ENCODE results near the gene PROSER3.

DNA sequence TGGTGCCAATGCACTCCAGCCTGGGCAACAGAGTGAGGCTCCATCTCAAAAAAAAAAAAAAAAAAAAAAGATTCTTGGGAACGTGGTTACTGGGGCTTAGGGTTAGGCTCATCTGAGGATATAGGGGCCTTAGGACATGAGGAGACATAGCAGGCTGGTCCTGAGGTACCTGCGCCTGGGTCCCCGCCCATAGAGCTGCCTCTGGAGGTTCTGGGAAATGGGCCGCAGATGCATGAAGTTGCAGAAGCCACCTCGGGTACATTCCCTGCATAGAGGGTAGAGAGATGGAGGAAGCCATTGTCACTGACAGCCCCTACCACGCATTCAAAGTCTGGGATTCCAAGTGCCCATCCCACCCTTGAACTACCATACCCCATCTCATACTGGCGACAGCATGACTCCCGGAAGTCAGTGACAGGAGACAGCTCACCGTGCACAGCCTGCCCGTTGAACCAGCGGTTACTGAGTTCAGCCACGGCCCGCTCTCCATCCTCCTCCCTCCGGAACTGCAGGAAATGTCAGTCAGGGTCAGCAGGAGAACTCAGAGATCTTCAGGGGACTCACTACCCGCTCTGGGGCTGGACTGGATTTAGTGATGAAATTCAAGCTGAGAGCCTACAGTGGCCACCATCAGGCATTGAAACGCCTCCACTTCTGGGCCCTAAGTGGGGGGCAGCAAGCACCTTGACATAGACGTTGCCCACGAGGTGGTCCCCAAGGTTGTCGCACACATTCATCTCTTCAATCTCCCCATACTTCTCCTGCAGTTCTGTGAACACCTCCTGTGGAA is 14.1 kb upstream of the PROSER3 start:
- TF ChIP-seq, protein P1, sequence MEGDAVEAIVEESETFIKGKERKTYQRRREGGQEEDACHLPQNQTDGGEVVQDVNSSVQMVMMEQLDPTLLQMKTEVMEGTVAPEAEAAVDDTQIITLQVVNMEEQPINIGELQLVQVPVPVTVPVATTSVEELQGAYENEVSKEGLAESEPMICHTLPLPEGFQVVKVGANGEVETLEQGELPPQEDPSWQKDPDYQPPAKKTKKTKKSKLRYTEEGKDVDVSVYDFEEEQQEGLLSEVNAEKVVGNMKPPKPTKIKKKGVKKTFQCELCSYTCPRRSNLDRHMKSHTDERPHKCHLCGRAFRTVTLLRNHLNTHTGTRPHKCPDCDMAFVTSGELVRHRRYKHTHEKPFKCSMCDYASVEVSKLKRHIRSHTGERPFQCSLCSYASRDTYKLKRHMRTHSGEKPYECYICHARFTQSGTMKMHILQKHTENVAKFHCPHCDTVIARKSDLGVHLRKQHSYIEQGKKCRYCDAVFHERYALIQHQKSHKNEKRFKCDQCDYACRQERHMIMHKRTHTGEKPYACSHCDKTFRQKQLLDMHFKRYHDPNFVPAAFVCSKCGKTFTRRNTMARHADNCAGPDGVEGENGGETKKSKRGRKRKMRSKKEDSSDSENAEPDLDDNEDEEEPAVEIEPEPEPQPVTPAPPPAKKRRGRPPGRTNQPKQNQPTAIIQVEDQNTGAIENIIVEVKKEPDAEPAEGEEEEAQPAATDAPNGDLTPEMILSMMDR (conservative IDR thresholded peaks at IDR 0.05 in 1 of 2, IDR thresholded peaks at IDR 0.05 in 1 of 2; ENCODE audit: extremely low read depth in 1 of 2, insufficient read depth in 1 of 2, low read depth in 1 of 2, low read length in 2 of 2): no peak
- no peak for TF ChIP-seq EZH2 (IDR thresholded peaks at IDR 0.05; ENCODE audit: borderline replicate concordance, low read length)

Data from mammary epithelial cell (primary cell).